ENCODE data around the gene QSOX1.

QSOX1 gene

DNA sequence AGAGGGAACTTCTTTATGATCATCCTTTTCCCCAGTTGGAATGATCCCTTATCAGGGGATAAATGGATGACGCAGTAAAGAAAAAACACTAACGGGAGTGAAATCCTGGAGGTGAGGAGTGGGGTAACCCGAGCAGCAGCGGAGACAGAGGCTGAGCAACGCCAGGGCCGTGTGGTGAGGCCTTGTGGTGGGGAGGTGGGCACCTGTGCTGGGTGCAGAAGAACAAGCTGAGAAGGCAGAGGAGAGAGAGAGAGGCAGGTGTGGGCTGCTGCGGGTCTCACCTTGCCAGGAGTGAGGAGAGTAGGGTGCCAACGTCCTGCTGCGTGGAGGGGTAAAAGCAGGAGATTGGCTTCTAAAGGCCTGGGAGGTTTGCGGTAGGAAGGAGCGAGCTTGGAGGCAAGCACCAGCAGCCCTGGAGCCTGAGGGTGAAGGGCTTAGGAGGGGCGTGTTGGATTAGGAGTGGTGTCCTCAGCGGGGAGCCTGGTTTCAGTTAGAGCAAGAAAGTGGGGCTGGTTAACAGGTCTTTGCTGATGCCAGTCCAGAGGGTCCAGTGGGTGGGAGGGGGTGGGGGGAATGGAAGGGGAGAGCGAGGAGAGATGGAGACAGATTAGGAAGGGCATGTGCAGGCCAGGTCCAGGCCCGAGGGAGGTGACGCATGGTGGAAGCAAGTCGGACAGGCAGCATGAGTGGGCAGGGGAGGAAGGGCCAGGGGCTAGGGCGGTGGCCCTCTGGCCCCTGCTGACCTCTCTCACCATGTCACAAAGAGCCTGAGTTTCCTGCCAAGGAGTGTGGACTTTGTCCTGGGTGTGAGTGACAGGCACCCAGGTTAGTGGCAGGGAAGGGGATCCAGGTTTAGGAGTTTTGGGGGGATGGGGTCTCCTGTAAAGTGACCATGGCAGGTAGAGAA lies 38.7 kb downstream of the QSOX1 start:
- Histone ChIP-seq H3K79me2 (ENCODE audit: insufficient read depth, low read length) (no peaks in the 10 kb centered on the region), H3K4me2 (ENCODE audit: low read depth, low read length, poor library complexity, severe bottlenecking) (no peak overlapping the region), H3K9ac (ENCODE audit: low read length) (no peak overlapping the region), H3F3A (ENCODE audit: insufficient read depth) (no peaks in the 10 kb centered on the region), H3K9me3 (ENCODE audit: insufficient read depth, low read length) (no peaks in the 10 kb centered on the region), H3K9me2 (replicated peaks; ENCODE audit: insufficient read depth, low read length) (no peaks in the 10 kb centered on the region), H2AFZ (ENCODE audit: low read depth, low read length, severe bottlenecking) (no peak overlapping the region), H3K4me3 (ENCODE audit: insufficient read depth, low read length, poor library complexity, severe bottlenecking) (no peak overlapping the region), H3K27me3 (ENCODE audit: low read length) (no peaks in the 10 kb centered on the region), H3K27ac (ENCODE audit: low read depth, low read length) (no peak overlapping the region), H3K36me3 (ENCODE audit: low read length) (no peaks in the 10 kb centered on the region), H4K20me1 (ENCODE audit: low read depth, low read length) (no peaks in the 10 kb centered on the region)
- TF ChIP-seq, protein P1, sequence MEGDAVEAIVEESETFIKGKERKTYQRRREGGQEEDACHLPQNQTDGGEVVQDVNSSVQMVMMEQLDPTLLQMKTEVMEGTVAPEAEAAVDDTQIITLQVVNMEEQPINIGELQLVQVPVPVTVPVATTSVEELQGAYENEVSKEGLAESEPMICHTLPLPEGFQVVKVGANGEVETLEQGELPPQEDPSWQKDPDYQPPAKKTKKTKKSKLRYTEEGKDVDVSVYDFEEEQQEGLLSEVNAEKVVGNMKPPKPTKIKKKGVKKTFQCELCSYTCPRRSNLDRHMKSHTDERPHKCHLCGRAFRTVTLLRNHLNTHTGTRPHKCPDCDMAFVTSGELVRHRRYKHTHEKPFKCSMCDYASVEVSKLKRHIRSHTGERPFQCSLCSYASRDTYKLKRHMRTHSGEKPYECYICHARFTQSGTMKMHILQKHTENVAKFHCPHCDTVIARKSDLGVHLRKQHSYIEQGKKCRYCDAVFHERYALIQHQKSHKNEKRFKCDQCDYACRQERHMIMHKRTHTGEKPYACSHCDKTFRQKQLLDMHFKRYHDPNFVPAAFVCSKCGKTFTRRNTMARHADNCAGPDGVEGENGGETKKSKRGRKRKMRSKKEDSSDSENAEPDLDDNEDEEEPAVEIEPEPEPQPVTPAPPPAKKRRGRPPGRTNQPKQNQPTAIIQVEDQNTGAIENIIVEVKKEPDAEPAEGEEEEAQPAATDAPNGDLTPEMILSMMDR (IDR thresholded peaks at IDR 0.05; ENCODE audit: insufficient read depth, low read length, poor library complexity, severe bottlenecking), result no peak
- TF ChIP-seq EZH2phosphoT487 (conservative IDR thresholded peaks at IDR 0.05; ENCODE audit: low read length), result no peak

DNA sequence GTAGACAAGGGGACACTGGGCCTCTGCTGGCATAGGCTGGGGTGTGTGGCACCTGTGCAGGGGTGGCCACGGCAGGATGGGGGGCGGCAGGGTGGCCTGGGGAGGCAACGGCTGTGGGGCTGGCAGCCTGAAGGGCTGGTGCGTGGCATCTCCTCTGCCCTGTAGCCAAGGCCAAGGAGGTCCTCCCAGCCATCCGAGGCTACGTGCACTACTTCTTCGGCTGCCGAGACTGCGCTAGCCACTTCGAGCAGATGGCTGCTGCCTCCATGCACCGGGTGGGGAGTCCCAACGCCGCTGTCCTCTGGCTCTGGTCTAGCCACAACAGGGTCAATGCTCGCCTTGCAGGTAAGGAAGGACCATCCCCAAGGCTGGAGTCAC lies 39.4 kb downstream of the QSOX1 start:
- H3K27me3 ChIP-seq (ENCODE audit: low read length), result no peaks in the 10 kb centered on the region
- no peak overlapping the region for H3K4me2 ChIP-seq (ENCODE audit: low read depth, low read length, poor library complexity, severe bottlenecking)
- no peaks in the 10 kb centered on the region for H3K79me2 ChIP-seq (ENCODE audit: insufficient read depth, low read length)
- no peaks in the 10 kb centered on the region for H3K9me2 ChIP-seq (replicated peaks; ENCODE audit: insufficient read depth, low read length)
- no peak overlapping the region for H3K9ac ChIP-seq (ENCODE audit: low read length)
- H3K4me3 ChIP-seq (ENCODE audit: insufficient read depth, low read length, poor library complexity, severe bottlenecking), result no peak overlapping the region
- no peak overlapping the region for H3K27ac ChIP-seq (ENCODE audit: low read depth, low read length)
- no peaks in the 10 kb centered on the region for H3K9me3 ChIP-seq (ENCODE audit: insufficient read depth, low read length)
- no peaks in the 10 kb centered on the region for H4K20me1 ChIP-seq (ENCODE audit: low read depth, low read length)
- no peak overlapping the region for H2AFZ ChIP-seq (ENCODE audit: low read depth, low read length, severe bottlenecking)
- no peaks in the 10 kb centered on the region for H3K36me3 ChIP-seq (ENCODE audit: low read length)
- no peak for TF ChIP-seq EZH2phosphoT487 (conservative IDR thresholded peaks at IDR 0.05; ENCODE audit: low read length)
- TF ChIP-seq, protein P1 (IDR thresholded peaks at IDR 0.05; ENCODE audit: insufficient read depth, low read length, poor library complexity, severe bottlenecking), result no peak
- H3F3A ChIP-seq (ENCODE audit: insufficient read depth), result no peaks in the 10 kb centered on the region

DNA sequence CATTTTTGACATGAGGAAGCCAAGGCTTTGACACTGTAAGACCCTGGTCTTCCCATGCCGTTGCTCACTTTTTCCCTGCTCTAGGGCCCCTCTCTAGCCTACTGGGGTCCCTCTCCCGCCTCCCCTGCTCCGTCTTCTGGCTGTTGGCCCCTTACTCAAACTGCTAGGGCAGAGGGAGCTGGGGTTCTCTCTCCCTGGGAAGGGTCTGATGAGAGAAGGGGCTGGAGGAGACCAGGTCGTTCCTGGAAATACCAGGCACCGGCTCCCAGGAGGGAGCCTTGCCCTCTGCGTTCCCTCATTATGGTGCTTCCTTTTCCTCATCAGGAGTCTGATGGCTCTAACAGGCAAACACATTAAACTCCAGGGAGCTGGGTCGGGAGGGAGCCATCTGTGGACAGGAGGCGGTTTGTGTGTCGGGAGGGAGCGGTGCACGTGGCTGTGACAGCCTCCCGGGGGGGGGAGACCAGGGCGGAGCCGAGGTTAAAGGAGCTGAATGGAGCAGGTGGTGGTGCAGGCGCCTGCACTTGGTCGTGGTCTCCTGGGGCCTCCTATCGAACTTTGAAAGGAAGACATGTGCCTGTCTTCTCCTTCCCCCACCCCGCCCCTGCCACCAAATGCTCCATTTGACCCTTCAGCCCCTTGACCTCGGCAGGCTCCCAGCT lies 40.0 kb downstream of the QSOX1 start:
- Histone ChIP-seq H3F3A (ENCODE audit: insufficient read depth) (no peaks in the 10 kb centered on the region), H3K4me2 (ENCODE audit: low read depth, low read length, poor library complexity, severe bottlenecking) (no peak overlapping the region), H3K27ac (ENCODE audit: low read depth, low read length) (no peak overlapping the region), H3K27me3 (ENCODE audit: low read length) (no peaks in the 10 kb centered on the region), H3K79me2 (ENCODE audit: insufficient read depth, low read length) (no peaks in the 10 kb centered on the region), H3K9ac (ENCODE audit: low read length) (no peak overlapping the region), H2AFZ (ENCODE audit: low read depth, low read length, severe bottlenecking) (no peak overlapping the region), H3K9me3 (ENCODE audit: insufficient read depth, low read length) (no peaks in the 10 kb centered on the region), H3K36me3 (ENCODE audit: low read length) (no peaks in the 10 kb centered on the region), H4K20me1 (ENCODE audit: low read depth, low read length) (no peaks in the 10 kb centered on the region), H3K9me2 (replicated peaks; ENCODE audit: insufficient read depth, low read length) (no peaks in the 10 kb centered on the region), H3K4me3 (ENCODE audit: insufficient read depth, low read length, poor library complexity, severe bottlenecking) (no peak overlapping the region)
- TF ChIP-seq, protein P1 (IDR thresholded peaks at IDR 0.05; ENCODE audit: insufficient read depth, low read length, poor library complexity, severe bottlenecking), result no peak
- no peak for TF ChIP-seq EZH2phosphoT487 (conservative IDR thresholded peaks at IDR 0.05; ENCODE audit: low read length)

Measured in SU-DHL-6 (cell line).